OCI-LY1 (cell line): ENCODE data around the gene ZNF804A.
A peak's percentile ranks its signal among the peaks of the same experiment; 100 is the strongest.

Experiments
- H2AFZ ChIP-seq: fragments of 200-600 bp; sonication (generic), shearing (Covaris generic); 2 replicates; pipeline ENCODE4 v1.6.0; 2014; ENCODE audit warnings: antibody characterized with exemption, mild to moderate bottlenecking, low read length
- H3F3A ChIP-seq: fragments of 200-600 bp; sonication (generic), shearing (Covaris generic); 2 replicates; pipeline ENCODE4 v1.6.0; 2014; ENCODE audit warnings: mild to moderate bottlenecking, antibody characterized with exemption, low read length, moderate library complexity; ENCODE audit not compliant: insufficient read depth
- H3K27ac ChIP-seq: fragments of 200-600 bp; sonication (generic); 2 replicates; pipeline ENCODE4 v1.5.1; 2014; ENCODE audit warnings: low read length, mixed run types, mild to moderate bottlenecking, low read depth; ENCODE audit not compliant: poor library complexity, severe bottlenecking
- H3K27me3 ChIP-seq: fragments of 200-600 bp; sonication (generic); 2 replicates; pipeline ENCODE4 v1.6.0; 2014; ENCODE audit warnings: antibody characterized with exemption, mild to moderate bottlenecking, low read length, moderate library complexity; ENCODE audit not compliant: insufficient read depth
- H3K36me3 ChIP-seq: fragments of 200-600 bp; sonication (generic); 2 replicates; pipeline ENCODE4 v1.6.1; 2014; ENCODE audit warnings: mild to moderate bottlenecking, antibody characterized with exemption, low read length, moderate library complexity, mixed read lengths; ENCODE audit not compliant: insufficient read depth
- H3K4me1 ChIP-seq: fragments of 200-600 bp; sonication (generic); 2 replicates; pipeline ENCODE4 v1.5.1; 2014; ENCODE audit warnings: mild to moderate bottlenecking, low read length, moderate library complexity; ENCODE audit not compliant: insufficient read depth, severe bottlenecking
- H3K4me2 ChIP-seq: fragments of 200-600 bp; sonication (generic), shearing (Covaris generic); 2 replicates; pipeline ENCODE4 v1.6.1; 2014; ENCODE audit warnings: low read length
- H3K4me3 ChIP-seq: fragments of 200-600 bp; sonication (generic); 2 replicates; pipeline ENCODE4 v1.5.1; 2014; ENCODE audit warnings: low read length, low read depth, mild to moderate bottlenecking, mixed read lengths; ENCODE audit not compliant: poor library complexity, severe bottlenecking
- H3K79me2 ChIP-seq: fragments of 200-600 bp; shearing (Covaris generic); 2 replicates; pipeline ENCODE4 v1.6.1; 2016; ENCODE audit warnings: mixed run types, low read length, mixed read lengths; ENCODE audit not compliant: insufficient read depth
- H3K9ac ChIP-seq: fragments of 200-600 bp; sonication (generic), shearing (Covaris generic); 2 replicates; pipeline ENCODE4 v1.6.1; 2014; ENCODE audit warnings: mild to moderate bottlenecking, low read length, mixed read lengths
- H3K9me2 ChIP-seq: fragments of 200-600 bp; sonication (generic), shearing (Covaris generic); 2 replicates; pipeline ENCODE4 v1.6.1; 2014; ENCODE audit warnings: low read depth, mild to moderate bottlenecking, low read length, mixed read lengths
- H3K9me3 ChIP-seq: fragments of 200-600 bp; shearing (Covaris generic); 2 replicates; pipeline ENCODE4 v1.6.1; 2014; ENCODE audit warnings: low read length, mixed read lengths
- H4K20me1 ChIP-seq: fragments of 200-600 bp; sonication (generic), shearing (Covaris generic); 2 replicates; pipeline ENCODE4 v1.6.0; 2016; ENCODE audit warnings: mild to moderate bottlenecking, low read length; ENCODE audit not compliant: insufficient read depth
- CTCF ChIP-seq: fragments of 200-600 bp; sonication (generic), shearing (Covaris generic); IDR thresholded peaks from 2 replicates; pipeline ENCODE4 v1.5.1; 2017; ENCODE audit warnings: mild to moderate bottlenecking, antibody characterized with exemption, low read length, moderate library complexity, mixed read lengths
- EZH2 ChIP-seq: fragments of 200-600 bp; sonication (generic), shearing (Covaris generic); IDR thresholded peaks from 2 replicates; pipeline ENCODE4 v1.8.0; 2017; ENCODE audit warnings: borderline replicate concordance, mixed run types, mild to moderate bottlenecking, antibody characterized with exemption, low read length, moderate library complexity, mixed read lengths

Gene ZNF804A

GRCh38 chr2:184692141-184692734 is 93.9 kb downstream of the ZNF804A start:
- no peaks in the 10 kb centered on the region for H3K9me2 ChIP-seq
- H3K36me3 ChIP-seq = peaks cover 16% of the 10 kb centered on the region
- peaks cover 97% of the 10 kb centered on the region for H3K79me2 ChIP-seq
- H3K9me3 ChIP-seq = no peaks in the 10 kb centered on the region
- H3K27ac ChIP-seq = peak overlapping the region; percentile 30
- peaks cover 19% of the 10 kb centered on the region for H3K4me1 ChIP-seq
- no peak overlapping the region for H2AFZ ChIP-seq
- H3K27me3 ChIP-seq = no peaks in the 10 kb centered on the region
- no peak overlapping the region; the same call in 1 of the 2 replicates for H3K4me2 ChIP-seq
- no peak overlapping the region for H3K9ac ChIP-seq
- H4K20me1 ChIP-seq = no peaks in the 10 kb centered on the region
- no peak overlapping the region for H3K4me3 ChIP-seq
- TF ChIP-seq CTCF = no peak
- no peak for TF ChIP-seq EZH2
- peaks cover 3% of the 10 kb centered on the region; the same call in 1 of the 2 replicates for H3F3A ChIP-seq

DNA sequence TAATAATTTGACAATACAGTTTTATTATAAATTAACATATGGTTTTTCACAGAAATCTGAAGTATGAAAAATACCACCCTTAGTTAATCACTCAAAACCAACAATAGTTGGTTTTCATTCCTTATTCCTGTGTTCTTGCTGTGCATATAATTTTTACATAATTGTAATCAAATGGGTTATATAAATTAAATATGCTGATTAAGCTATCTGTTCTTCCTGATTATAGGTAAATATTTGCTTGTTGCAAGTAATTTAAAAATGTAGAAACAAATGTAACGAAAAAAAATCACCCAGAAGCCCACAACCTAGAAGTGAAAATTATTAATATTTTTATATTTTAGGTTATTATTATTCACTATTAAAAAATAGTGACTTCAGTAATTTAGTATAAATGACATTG is 98.3 kb downstream of the ZNF804A start:
- no peaks in the 10 kb centered on the region for H3K9me2 ChIP-seq
- H3K4me2 ChIP-seq = no peak overlapping the region
- H3K9me3 ChIP-seq = no peaks in the 10 kb centered on the region
- H3K36me3 ChIP-seq = peaks cover 50% of the 10 kb centered on the region
- H3F3A ChIP-seq = no peaks in the 10 kb centered on the region
- peaks cover 4% of the 10 kb centered on the region for H4K20me1 ChIP-seq
- H2AFZ ChIP-seq = no peak overlapping the region
- no peak overlapping the region for H3K9ac ChIP-seq
- H3K27ac ChIP-seq = no peak overlapping the region
- TF ChIP-seq EZH2 (no peak), CTCF (no peak)
- peaks cover 9% of the 10 kb centered on the region for H3K4me1 ChIP-seq
- no peak overlapping the region for H3K4me3 ChIP-seq
- H3K27me3 ChIP-seq = no peaks in the 10 kb centered on the region
- H3K79me2 ChIP-seq = peaks cover 96% of the 10 kb centered on the region

DNA sequence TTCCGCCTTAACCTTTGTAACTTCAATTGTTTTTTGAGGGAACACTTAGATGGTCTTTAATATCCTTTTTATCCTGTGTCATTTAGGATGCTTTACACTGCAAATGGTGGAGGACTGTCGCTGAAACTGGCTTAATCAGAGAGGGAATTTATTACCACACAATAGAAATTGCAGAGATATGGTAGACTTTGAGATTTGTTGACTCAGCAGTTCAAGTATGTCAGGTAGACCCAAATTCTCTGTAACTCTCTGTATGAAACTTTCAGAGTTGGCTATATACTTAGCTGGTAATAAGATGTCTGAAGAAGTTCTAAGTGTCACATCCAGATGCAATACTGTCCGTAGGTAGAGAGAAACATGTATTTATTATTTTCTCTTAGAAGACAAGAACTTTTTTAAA is 100.1 kb downstream of the ZNF804A start:
- Histone ChIP-seq H3K36me3 (peaks cover 58% of the 10 kb centered on the region), H3K79me2 (peaks cover 93% of the 10 kb centered on the region), H3K27ac (no peak overlapping the region), H3K9ac (no peak overlapping the region), H4K20me1 (peaks cover 4% of the 10 kb centered on the region), H3K9me3 (no peaks in the 10 kb centered on the region), H2AFZ (no peak overlapping the region), H3K27me3 (no peaks in the 10 kb centered on the region), H3K4me1 (no peaks in the 10 kb centered on the region), H3K4me3 (no peak overlapping the region), H3K4me2 (no peak overlapping the region), H3F3A (no peaks in the 10 kb centered on the region), H3K9me2 (no peaks in the 10 kb centered on the region)
- TF ChIP-seq CTCF (no peak), EZH2 (no peak)
